Measurements from ENCODE around the gene KIF5A.

Gene KIF5A

GRCh38 chr12:57535764-57536596 lies 13.9 kb upstream of the KIF5A start:
- H3K36me3 ChIP-seq (ENCODE audit: control insufficient read depth, insufficient read depth, low read length): peaks cover 44% of the 10 kb centered on the region

GRCh38 chr12:57536597-57536942 lies 13.3 kb upstream of the KIF5A start:
- Histone ChIP-seq H3K27ac (ENCODE audit: insufficient read depth, low read length, poor library complexity, severe bottlenecking) (no peak overlapping the region), H3K4me1 (ENCODE audit: control insufficient read depth, insufficient read depth, low read length, poor library complexity, severe bottlenecking) (no peaks in the 10 kb centered on the region), H3K9me3 (ENCODE audit: control insufficient read depth, low read length) (no peaks in the 10 kb centered on the region), H3K4me3 (ENCODE audit: insufficient read depth, low read depth, low read length, poor library complexity, severe bottlenecking) (no peak overlapping the region), H3K27me3 (replicated peaks; ENCODE audit: control insufficient read depth, insufficient read depth, low read length, poor library complexity, severe bottlenecking) (no peaks in the 10 kb centered on the region), H3K36me3 (ENCODE audit: control insufficient read depth, insufficient read depth, low read length) (peaks cover 40% of the 10 kb centered on the region)
- no peak for DNase-seq

More at GRCh38 chr12:57535764-57536596, 13.9 kb upstream of the KIF5A start:
- H3K27ac ChIP-seq (ENCODE audit: insufficient read depth, low read length, poor library complexity, severe bottlenecking): no peak overlapping the region
- no peak overlapping the region for H3K4me3 ChIP-seq (ENCODE audit: insufficient read depth, low read depth, low read length, poor library complexity, severe bottlenecking)
- H3K9me3 ChIP-seq (ENCODE audit: control insufficient read depth, low read length): no peaks in the 10 kb centered on the region
- no peaks in the 10 kb centered on the region for H3K27me3 ChIP-seq (replicated peaks; ENCODE audit: control insufficient read depth, insufficient read depth, low read length, poor library complexity, severe bottlenecking)
- H3K4me1 ChIP-seq (ENCODE audit: control insufficient read depth, insufficient read depth, low read length, poor library complexity, severe bottlenecking): no peaks in the 10 kb centered on the region
- DNase-seq: no peak

GRCh38 chr12:57539134-57539768 lies 10.6 kb upstream of the KIF5A start:
- H3K36me3 ChIP-seq (ENCODE audit: control insufficient read depth, insufficient read depth, low read length): peaks cover 19% of the 10 kb centered on the region
- DNase-seq: no peak
- no peak overlapping the region for H3K27ac ChIP-seq (ENCODE audit: insufficient read depth, low read length, poor library complexity, severe bottlenecking)
- H3K4me3 ChIP-seq (ENCODE audit: insufficient read depth, low read depth, low read length, poor library complexity, severe bottlenecking): no peak overlapping the region
- no peaks in the 10 kb centered on the region for H3K4me1 ChIP-seq (ENCODE audit: control insufficient read depth, insufficient read depth, low read length, poor library complexity, severe bottlenecking)
- no peaks in the 10 kb centered on the region for H3K27me3 ChIP-seq (replicated peaks; ENCODE audit: control insufficient read depth, insufficient read depth, low read length, poor library complexity, severe bottlenecking)
- no peaks in the 10 kb centered on the region for H3K9me3 ChIP-seq (ENCODE audit: control insufficient read depth, low read length)

GRCh38 chr12:57541001-57541400 lies 8.8 kb upstream of the KIF5A start:
- Histone ChIP-seq H3K27me3 (replicated peaks; ENCODE audit: control insufficient read depth, insufficient read depth, low read length, poor library complexity, severe bottlenecking) (no peaks in the 10 kb centered on the region), H3K9me3 (ENCODE audit: control insufficient read depth, low read length) (no peaks in the 10 kb centered on the region), H3K4me1 (ENCODE audit: control insufficient read depth, insufficient read depth, low read length, poor library complexity, severe bottlenecking) (peaks cover 4% of the 10 kb centered on the region), H3K27ac (ENCODE audit: insufficient read depth, low read length, poor library complexity, severe bottlenecking) (no peak overlapping the region), H3K4me3 (ENCODE audit: insufficient read depth, low read depth, low read length, poor library complexity, severe bottlenecking) (no peak overlapping the region), H3K36me3 (ENCODE audit: control insufficient read depth, insufficient read depth, low read length) (peaks cover 4% of the 10 kb centered on the region)
- no peak for DNase-seq

- Histone ChIP-seq H3K4me1 (ENCODE audit: control insufficient read depth, insufficient read depth, low read length, poor library complexity, severe bottlenecking) (peaks cover 11% of the 10 kb centered on the region), H3K9me3 (ENCODE audit: control insufficient read depth, low read length) (no peaks in the 10 kb centered on the region), H3K27me3 (replicated peaks; ENCODE audit: control insufficient read depth, insufficient read depth, low read length, poor library complexity, severe bottlenecking) (no peaks in the 10 kb centered on the region), H3K4me3 (ENCODE audit: insufficient read depth, low read depth, low read length, poor library complexity, severe bottlenecking) (no peak overlapping the region), H3K27ac (ENCODE audit: insufficient read depth, low read length, poor library complexity, severe bottlenecking) (no peak overlapping the region), H3K36me3 (ENCODE audit: control insufficient read depth, insufficient read depth, low read length) (no peaks in the 10 kb centered on the region)
- DNase-seq: no peak
These were observed 8.1 kb upstream of the KIF5A start for GRCh38 chr12:57541717-57542116.

GRCh38 chr12:57543581-57543980 lies 6.3 kb upstream of the KIF5A start:
- Histone ChIP-seq H3K27me3 (replicated peaks; ENCODE audit: control insufficient read depth, insufficient read depth, low read length, poor library complexity, severe bottlenecking) (no peaks in the 10 kb centered on the region), H3K36me3 (ENCODE audit: control insufficient read depth, insufficient read depth, low read length) (no peaks in the 10 kb centered on the region), H3K9me3 (ENCODE audit: control insufficient read depth, low read length) (no peaks in the 10 kb centered on the region), H3K4me3 (ENCODE audit: insufficient read depth, low read depth, low read length, poor library complexity, severe bottlenecking) (no peak overlapping the region), H3K4me1 (ENCODE audit: control insufficient read depth, insufficient read depth, low read length, poor library complexity, severe bottlenecking) (peaks cover 11% of the 10 kb centered on the region), H3K27ac (ENCODE audit: insufficient read depth, low read length, poor library complexity, severe bottlenecking) (no peak overlapping the region)
- DNase-seq: no peak

- peak overlapping the region; percentile 83 for H3K27ac ChIP-seq (ENCODE audit: insufficient read depth, low read length, poor library complexity, severe bottlenecking)
These were observed 3.9 kb upstream of the KIF5A start for GRCh38 chr12:57545809-57546437.

GRCh38 chr12:57546438-57547287 lies 3.2 kb upstream of the KIF5A start, which contains the start of gene DCTN2:
DCTN2 (minus strand) TSS chr12:57547192; CDS start chr12:57547063, 129 bp downstream.
- Histone ChIP-seq H3K4me3 (ENCODE audit: insufficient read depth, low read depth, low read length, poor library complexity, severe bottlenecking) (peak within 1 kb of the TSS; percentile 76), H3K36me3 (ENCODE audit: control insufficient read depth, insufficient read depth, low read length) (no peaks in the 10 kb centered on the region), H3K9me3 (ENCODE audit: control insufficient read depth, low read length) (no peaks in the 10 kb centered on the region), H3K4me1 (ENCODE audit: control insufficient read depth, insufficient read depth, low read length, poor library complexity, severe bottlenecking) (peaks cover 22% of the 10 kb centered on the region), H3K27me3 (replicated peaks; ENCODE audit: control insufficient read depth, insufficient read depth, low read length, poor library complexity, severe bottlenecking) (no peaks in the 10 kb centered on the region), H3K27ac (ENCODE audit: insufficient read depth, low read length, poor library complexity, severe bottlenecking) (peak within 1 kb of the TSS; percentile 83)
- DNase-seq: peak; percentile 84 to 91 (median 90)

More at GRCh38 chr12:57545809-57546437, 3.9 kb upstream of the KIF5A start:
- H3K27me3 ChIP-seq (replicated peaks; ENCODE audit: control insufficient read depth, insufficient read depth, low read length, poor library complexity, severe bottlenecking): no peaks in the 10 kb centered on the region
- H3K9me3 ChIP-seq (ENCODE audit: control insufficient read depth, low read length): no peaks in the 10 kb centered on the region
- H3K36me3 ChIP-seq (ENCODE audit: control insufficient read depth, insufficient read depth, low read length): no peaks in the 10 kb centered on the region
- DNase-seq: no peak
- H3K4me1 ChIP-seq (ENCODE audit: control insufficient read depth, insufficient read depth, low read length, poor library complexity, severe bottlenecking): peaks cover 22% of the 10 kb centered on the region
- peak overlapping the region; percentile 76 for H3K4me3 ChIP-seq (ENCODE audit: insufficient read depth, low read depth, low read length, poor library complexity, severe bottlenecking)

GRCh38 chr12:57547288-57548012 lies 2.4 kb upstream of the KIF5A start:
- no peaks in the 10 kb centered on the region for H3K9me3 ChIP-seq (ENCODE audit: control insufficient read depth, low read length)
- H3K36me3 ChIP-seq (ENCODE audit: control insufficient read depth, insufficient read depth, low read length): no peaks in the 10 kb centered on the region
- peak overlapping the region; percentile 76 for H3K4me3 ChIP-seq (ENCODE audit: insufficient read depth, low read depth, low read length, poor library complexity, severe bottlenecking)
- H3K4me1 ChIP-seq (ENCODE audit: control insufficient read depth, insufficient read depth, low read length, poor library complexity, severe bottlenecking): peaks cover 22% of the 10 kb centered on the region
- no peak for DNase-seq
- H3K27me3 ChIP-seq (replicated peaks; ENCODE audit: control insufficient read depth, insufficient read depth, low read length, poor library complexity, severe bottlenecking): no peaks in the 10 kb centered on the region
- H3K27ac ChIP-seq (ENCODE audit: insufficient read depth, low read length, poor library complexity, severe bottlenecking): peak overlapping the region; percentile 83

Data from effector memory CD4-positive, alpha-beta T cell (primary cell).